Activated naive CD8-positive, alpha-beta T cell treated with anti-CD3 and anti-CD28 coated beads, Interleukin-2, amount 50 U/mL, for 16 hours (primary cell): ENCODE data around the gene GALK1.
"Not testable (repeated sequence)": the region's sequence is repeated elsewhere in the genome, so short reads cannot be mapped to it uniquely, and the experiment has no call there.

Experiments
- DNase-seq: peaks from one replicate; pipeline ENCODE4 v3.0.0-alpha.2; 2020; ENCODE audit warnings: low read depth, low spot score

GALK1 gene

DNA sequence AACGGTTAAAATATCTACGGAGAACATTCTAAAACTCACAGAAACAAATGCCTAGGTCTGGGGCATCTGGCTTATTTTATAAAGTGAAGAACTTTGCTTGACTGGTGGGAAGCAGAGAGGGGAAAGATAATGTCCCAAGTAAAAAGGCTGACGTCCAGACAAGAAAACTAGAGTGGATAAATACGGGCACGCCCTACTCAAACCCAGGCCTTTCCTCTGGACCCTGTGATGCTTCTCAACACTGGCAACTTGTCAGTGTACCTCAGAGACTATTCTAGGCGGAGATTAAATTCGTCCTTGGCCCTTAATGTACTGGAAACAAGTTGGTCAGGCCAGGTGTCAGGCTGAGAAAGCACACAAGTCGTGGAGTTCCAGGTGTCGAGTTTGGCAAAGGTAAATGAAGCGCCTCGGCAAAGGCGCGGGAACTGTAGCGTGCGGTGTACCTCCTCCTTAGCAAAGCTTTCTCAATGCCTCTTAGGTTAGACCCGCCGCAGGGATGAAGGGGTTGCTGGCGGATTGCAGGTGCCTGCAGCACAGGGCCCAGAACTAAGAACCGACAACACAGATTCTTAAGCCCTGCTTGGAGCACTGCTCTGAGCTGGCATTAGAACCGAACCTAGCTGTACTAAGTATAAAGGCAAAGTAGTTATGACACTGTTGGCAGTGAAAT, 18.9 kb upstream of the GALK1 start:
- no peak for DNase-seq

- DNase-seq: no peak
Observed at GRCh38 chr17:75783069-75783783, 18.2 kb upstream of the GALK1 start.

DNA sequence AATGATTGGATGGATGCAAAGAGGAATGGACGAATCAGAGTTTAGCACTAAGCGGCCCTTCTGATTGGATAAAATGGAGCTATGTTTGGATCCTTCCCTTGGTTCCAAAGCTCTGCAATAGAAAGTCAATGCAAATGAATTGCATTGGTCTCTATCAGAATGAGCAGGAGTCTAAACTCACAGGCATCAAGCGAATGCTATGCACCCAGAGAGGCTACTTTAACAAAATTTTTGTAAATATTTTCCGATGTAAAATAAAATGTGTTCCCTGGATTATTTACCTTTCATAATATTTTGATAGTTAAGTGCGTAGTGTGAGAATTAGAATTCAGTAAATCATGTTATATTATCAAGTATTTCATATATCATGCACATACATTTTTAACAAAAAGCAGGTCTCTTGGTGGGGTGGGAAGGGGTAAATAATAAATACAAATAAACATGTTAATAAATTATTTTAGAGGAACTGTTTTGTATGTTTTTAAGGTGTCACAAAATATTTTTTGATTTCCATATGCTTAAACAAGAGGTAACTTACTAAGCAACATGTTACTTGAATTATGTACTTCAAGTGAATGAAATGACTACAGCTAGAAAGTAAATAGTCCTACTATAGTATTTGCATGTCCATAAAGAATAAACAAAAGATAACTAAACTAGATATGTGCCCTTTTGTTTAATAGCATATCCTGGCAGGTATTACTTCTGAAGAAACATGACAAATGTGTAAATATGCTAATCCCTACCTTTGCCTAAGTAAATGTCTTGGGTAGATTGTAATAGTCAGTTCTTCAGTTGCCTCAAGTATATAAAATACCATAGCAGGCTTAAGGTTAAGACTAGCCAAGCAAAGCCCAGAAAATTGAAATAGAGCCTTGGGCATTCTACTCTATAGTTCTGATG, 15.2 kb upstream of the GALK1 start:
- DNase-seq: no peak

GRCh38 chr17:75779250-75779986, 14.4 kb upstream of the GALK1 start:
- DNase-seq: peak; percentile 82

DNA sequence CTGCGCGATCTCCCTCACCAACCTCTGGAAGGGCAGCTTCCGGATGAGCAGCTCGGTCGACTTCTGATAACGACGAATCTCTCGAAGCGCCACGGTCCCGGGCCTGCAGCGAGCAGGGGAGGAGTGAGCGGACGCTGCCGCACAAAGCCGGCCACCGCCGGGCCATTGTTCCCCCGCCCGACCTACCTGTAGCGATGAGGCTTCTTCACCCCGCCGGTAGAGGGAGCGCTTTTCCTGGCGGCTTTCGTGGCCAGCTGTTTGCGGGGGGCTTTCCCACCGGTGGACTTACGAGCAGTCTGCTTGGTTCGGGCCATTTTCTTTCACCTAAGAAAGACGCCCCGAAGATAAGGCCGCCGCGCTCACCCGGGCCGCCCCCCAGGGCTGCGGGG, 13.9 kb upstream of the GALK1 start:
- no peak for DNase-seq

GRCh38 chr17:75778066-75778860, 13.3 kb upstream of the GALK1 start:
- DNase-seq: not testable (repeated sequence)

DNA sequence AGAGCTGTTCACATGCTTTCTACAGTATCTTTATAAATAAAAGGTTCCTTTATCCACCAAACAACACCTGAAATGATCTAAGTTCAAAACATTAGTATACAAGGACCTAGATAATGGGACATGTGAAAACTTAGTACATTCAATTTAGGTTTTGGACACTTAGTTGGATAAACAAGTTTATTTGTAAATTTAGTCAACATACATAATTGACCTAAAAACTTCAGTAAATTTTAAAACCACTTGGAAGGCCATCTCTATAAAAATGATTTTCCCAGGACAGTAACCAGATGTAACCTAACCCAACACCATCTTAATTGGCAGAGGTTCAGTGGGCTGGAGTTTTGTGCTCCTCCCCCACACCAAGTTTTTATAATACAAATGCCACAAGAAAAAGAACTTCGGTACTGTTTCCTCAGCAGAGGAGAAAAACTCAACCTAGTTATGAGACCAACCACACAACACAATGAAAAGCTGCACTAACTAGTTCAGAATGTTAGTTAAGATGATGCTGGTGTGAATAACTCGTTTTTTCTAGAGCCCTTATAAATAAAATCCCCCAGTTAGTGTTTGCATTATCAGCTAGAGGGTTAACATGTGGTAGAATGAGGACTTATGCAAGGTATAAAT, 12.4 kb upstream of the GALK1 start:
- no peak for DNase-seq

GRCh38 chr17:75776386-75777295, 11.6 kb upstream of the GALK1 start:
- DNase-seq: no peak

DNA sequence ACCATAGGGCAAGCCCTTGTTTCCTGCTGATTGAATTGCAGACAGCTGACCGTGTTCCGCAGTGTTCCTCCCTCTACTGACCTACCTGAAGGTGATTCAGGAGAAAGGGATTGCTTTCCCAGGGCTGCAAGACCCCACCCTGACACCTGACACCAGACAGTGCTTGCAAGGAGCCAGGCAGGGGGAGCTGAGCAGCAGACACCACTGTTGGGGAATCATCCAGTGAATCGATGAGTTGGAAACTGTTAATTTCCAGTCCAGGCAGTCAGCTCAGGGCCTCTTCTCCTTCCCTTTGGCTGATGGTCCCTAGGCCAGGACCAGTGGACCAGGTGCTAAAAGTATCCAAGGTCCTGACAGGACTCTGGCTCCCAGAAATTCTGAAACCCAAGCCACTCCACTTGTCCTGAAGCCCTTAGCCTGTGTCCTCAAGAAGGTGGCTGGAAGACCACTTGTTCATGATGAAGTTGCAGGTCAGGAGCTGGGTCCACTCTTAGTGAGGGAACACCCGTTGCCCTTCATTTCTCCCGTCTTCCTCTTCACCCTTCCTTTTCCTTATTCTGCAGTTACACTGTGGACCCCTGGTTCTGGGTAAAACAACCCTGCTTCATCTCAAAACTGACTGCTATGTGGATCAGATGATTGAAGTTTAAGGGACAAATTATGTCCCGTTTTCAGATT, 10.1 kb upstream of the GALK1 start:
- no peak for DNase-seq

GRCh38 chr17:75774471-75774990, 9.5 kb upstream of the GALK1 start:
- no peak for DNase-seq

- DNase-seq: no peak
Observed at GRCh38 chr17:75773808-75774470, 8.9 kb upstream of the GALK1 start.

DNA sequence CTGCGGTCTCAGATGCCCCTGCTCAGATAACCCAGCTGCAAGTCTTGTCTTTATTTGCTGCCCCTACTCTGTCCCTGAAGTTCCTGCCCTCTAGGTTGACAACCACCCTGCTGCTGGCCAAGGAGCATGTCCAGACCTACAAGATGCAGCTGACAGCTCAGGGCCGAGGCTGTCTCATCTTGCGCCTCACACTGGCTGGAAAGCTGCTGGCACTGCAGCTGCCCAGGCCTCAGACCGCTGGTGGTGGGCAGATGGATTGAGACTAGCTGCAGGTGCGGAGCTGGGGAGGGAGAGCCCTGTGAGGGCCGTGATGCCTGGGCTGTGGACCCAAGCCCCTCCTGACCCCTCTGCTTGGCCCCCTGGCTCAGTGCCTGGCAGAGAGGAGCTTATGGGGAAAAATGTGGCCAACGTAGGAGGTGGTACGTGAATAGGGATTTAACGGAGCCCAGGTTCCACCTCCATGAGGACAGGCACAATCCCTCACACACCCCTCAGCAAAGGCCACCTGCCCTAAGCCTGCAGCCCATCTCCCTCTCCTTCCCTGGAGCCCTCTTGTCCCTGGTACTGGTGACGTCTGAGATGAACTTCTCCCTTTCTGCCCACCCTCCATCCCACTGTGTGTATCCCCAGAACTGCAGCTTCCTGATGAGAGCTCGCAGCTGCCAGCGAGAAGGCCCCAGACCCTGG, 8.3 kb upstream of the GALK1 start:
- no peak for DNase-seq

DNA sequence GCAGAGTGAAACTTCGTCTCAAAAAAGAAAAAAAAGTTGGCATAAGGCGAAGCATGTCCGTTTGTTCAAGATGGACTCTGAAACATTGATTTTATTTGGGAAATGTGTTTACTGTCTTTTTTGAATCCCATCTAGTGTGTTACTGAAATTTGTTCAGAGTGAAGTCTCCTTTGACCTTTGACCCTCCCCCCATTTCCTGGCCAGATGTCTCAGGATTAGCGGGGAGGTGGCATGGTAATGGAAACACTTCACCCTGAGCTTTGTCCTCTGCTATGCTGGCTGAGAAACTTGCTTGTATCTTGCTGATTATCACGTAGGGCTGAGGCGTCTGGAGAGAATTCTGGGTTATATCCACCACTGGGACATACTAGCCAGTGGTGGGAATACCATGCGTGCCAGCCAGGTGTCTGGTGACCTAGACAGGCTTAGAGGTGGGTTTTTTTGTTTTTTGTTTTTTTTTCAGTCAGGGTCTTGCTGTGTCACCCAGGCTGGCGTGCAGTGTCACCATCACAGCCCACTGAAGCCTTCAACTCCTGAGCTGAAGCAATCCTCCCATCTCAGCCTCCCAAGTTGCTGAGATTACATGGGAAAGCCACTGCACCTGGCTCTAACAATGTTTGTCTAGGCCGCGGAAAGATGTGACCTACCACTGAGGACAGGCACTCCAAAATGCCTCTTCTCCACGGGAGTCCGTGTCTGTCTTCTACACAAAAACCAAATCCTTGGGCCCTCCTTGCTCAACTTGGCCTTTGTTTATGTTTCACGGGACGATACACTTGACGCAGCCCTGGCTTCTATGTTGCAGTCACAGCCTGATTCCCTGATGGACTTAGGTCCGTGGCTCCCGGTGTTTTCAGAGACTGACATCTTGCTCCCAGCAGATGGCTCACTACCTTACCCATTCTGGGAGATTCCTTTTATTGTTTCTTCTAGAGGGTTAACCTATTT, 6.6 kb upstream of the GALK1 start:
- DNase-seq: no peak

DNA sequence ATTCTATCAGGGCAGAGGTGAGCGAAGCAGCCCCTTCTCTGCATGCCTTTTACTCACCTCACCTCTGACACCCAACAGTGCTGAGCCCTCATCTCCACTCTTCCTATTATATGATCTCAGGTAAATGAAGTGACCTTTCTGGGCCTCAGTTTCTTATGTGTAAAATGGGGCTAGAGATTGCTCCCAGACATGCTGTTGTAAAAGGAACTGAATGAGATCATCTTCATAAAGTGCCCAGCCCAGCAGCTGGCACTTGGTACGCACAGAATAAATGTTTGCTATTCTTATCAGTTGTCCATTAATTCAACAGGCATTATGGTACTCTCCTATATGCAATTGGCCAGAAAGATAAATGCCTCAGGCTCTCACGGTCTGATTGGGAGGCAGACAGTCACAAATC, 4.5 kb upstream of the GALK1 start:
- no peak for DNase-seq

DNA sequence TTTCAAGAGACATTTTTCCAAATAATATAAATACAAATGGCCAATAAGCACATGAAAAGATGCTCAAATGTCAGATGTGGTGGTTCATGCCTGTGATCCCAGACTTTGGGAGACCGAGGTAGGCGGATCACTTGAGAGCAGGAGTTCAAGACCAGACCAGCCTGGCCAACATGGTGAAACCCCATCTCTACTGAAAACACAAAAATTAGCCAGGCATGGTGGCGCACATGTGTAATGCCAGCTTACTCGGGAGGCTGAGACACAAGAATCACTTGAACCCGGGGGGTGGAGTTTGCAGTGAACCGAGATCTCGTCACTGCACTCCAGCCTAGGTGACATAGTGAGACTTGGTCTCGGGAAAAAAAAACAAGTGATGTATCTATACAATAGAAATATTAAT, 2.9 kb upstream of the GALK1 start:
- DNase-seq: no peak

- DNase-seq: no peak
Observed at GRCh38 chr17:75765981-75766380, 989 bp upstream of the GALK1 start.

GRCh38 chr17:75764417-75764710, 628 bp downstream of the GALK1 start:
- no peak for DNase-seq
